ENCODE data around the gene GALK2.
A peak's percentile ranks its signal among the peaks of the same experiment; 100 is the strongest.
"Not testable (repeated sequence)": the region's sequence is repeated elsewhere in the genome, so short reads cannot be mapped to it uniquely, and the experiment has no call there.

GALK2 gene

DNA sequence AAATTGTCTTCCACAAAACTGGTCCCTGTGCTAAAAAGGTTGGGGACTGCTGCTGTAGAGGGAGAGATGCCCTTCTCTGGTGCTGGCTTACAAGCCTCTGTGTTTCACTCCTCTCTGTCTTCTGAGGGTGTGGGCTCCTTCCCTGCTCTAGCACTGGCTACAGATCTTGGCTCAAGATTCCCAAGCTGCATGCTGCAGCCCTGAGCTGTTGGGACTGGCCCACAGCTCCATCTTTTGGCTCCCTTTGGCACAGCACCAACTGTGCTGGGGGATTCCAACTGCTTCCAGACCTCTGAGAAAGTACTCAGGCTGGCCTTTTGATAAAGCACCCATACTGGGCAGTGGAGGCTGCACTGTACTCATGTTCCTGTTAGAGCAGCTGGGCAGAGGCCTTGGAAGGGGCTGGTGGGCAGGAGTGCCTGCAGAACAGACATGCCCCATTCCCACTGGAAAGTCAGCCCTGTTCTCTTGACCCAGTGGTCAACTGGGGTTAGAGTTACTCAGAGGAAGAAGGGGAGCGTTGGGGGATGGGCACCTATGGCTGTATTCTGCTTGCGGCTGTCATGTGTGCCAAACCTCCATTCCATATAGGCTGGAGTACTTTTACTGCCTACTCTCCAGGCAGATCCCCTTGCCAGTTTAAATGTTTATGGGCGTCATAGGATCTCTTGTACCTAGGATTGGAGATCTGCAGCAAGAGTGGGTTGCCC lies 55.7 kb downstream of the GALK2 start:
- peak; percentile 50 for DNase-seq

DNA sequence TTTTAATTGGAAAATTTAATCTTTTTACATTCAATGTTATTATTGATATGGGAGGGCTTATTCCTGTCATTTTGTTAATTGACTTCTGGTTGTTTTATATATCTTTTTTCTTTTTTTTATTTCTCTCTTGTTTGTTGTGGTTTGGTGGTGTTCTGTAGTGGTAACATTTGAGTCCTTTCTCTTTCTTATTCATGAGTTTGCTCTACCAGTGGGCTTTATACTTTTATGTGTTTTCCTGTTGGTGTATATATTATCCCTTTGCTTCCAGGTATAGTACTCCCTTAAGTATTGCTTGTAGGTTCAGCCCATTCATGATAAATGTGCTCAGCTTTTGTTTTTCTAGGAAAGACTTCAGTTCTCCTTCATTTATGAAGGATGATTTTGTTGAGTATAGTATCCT lies 57.6 kb downstream of the GALK2 start:
- DNase-seq: no peak

DNA sequence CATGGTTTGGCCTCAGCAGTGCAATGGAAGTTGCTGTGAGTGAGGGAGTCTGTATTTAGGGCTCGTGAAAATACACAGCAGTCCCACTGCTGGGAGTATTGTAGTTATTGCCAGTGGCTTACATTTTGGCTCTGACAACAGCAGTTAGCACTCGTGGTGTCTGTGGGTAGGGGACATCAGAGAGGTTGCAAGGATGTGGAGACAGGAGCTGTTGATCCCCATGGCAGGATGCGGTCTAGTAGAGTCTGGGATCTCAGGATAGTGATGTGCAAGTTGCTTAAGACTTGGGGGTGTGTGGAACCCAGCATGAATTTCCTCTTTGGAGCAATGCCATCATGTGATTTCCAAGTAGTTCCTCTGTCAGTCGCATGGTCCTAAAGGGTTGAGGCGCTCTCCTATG lies 59.9 kb downstream of the GALK2 start:
- DNase-seq: no peak

DNA sequence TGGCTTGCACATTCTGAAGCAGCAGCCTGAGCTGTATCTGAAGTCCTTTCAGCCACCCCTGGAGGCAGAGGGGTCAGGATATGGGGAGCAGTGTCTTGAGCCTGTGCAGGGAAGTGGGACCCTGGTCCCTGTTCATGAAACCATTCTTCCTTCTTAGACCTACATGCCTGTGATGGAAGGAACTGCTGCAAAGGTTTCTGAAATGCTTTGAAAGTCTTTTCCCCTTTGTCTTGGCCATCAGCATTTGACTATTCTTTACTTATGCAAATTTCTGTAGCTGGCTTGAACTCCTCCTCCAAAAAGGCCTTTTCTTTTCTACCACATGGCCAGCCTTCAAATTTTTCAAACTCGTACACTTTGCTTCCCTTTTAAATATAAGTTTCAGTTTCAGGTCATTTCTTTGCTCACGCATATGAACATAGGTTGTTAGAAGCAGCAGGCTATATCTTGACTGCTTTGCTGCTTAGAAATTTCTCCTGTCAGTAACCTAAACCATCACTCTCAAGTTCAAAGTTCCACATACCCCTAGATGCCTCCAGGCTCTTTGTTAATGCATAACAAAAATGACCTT lies 62.3 kb downstream of the GALK2 start:
- DNase-seq: no peak

DNA sequence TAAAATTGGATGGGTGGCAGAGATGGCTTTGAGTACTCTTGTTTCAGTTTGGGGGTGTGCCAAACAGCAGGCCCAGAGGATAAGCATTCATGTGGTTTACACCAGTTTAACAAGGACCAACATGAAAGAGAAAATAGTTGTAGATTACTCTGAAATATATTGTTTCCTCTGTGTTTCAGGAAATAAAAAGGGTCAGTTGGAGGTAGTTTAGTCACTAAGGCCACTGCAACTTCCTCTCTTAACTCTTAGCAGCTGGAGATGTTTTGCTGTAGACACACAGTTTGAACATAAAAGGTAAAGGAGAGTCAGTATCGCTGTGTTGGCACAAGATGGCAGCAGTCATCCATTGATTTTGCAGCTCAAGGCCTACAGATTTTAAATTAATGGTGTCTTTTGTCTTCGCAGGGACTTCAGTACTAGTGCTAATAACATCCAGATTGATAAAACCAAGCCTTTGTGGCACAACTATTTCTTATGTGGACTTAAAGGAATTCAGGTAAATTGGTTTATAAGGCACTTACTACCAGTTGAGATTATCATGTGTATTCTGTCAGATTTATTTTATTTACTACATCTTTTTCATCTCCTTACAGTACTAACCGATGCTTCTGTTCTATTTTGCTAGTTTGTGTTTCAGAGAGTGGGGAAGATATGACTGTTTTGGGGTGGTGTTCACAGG lies 65.5 kb downstream of the GALK2 start:
- peak; percentile 86 for DNase-seq

DNA sequence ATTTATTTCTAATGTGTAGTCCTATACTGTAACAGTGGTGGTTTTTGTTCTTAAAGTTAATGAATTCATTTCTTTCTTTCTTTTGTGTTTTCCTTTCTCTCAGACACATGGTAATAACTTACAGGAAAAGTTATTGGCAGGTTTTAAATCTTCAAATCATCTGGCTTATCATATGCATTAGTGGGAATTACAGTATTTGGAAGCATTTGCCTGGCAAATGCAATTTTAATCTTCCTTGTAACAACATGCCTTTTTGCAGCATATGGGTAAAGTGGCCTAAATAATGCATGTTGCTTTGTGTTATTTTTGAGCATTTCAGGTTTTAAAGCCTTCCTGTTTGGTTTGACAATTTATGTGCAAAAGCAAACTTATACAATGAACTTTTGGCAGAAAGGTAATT lies 66.8 kb downstream of the GALK2 start:
- DNase-seq: no peak

DNA sequence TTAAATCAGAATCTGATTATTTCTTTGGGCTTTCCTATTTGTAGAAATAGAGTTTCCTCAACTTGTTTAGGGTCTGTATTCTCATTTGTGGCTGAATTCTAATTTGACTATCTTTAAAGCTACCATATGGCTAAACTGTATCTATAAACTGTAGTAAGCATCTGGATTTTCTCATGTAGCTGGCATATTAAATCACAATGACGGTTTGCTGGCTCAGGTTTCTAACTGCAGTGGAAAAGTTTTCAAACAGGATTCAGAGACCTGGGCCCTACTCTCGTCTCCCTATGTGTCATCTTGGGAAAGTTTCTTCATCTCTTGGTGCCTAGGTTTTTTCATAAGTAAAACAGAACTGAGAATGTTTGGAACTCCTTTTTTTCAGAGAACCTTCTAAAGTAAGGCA lies 68.3 kb downstream of the GALK2 start:
- DNase-seq: peak; percentile 89

DNA sequence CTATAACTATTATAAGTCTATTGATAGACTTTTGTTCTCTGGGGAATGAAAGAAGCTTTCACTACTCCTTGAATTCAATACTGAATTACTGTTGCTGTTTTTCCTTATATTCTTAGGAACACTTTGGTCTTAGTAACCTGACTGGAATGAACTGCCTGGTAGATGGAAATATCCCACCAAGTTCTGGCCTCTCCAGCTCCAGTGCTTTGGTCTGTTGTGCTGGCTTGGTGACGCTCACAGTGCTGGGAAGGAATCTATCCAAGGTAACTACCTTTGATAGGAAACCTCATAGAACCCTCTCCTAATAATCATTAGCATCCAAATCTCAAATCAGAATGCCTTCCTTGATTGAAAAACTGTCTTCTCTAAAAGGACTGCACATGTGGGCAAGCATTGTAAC lies 69.1 kb downstream of the GALK2 start:
- DNase-seq: peak; percentile 12

DNA sequence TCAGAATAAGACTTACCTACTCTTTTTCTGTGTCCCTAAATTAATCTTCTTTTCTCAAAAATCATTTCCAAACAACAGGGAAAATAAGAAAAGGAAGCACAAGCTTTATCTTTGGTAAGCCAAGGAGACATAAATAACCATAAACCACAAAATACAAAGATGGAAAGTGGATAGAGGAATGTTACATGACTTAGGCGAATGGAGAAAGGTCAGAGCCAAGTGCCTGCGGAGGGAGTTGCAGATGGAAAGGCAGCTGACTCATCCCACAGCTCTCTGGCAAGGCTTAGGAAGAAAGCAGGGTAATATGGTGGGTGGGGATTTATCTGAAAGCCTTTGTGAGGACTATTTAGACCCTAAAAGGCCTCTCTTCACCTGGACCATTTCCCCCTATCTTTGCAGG lies 72.8 kb downstream of the GALK2 start:
- peak; percentile 92 for DNase-seq

DNA sequence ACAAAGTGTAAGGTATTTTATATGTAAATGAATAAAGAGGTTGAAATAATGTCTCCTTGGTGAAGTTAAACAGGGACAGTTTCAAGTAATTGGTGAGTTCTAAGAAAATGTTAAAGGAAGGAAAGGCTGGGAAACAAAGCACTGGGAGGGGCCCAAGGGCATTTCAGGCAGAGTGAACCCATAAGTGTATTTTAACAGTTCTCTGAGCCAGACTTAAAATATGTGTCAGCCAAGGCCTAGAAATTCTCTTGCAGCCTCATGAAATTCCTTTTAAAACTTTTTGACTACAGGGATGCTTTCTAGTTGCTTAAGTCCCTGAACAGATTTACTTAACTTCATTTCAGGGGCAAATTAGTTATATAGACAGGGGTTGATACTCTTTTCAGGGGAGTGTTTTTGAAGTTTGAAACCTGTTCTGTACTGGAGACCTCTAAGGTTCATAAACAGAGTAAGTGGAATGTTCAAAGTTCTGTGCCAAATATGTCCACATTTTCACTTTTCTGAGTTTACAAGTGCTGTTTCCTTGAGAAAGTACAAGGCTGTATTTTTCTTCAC lies 77.6 kb downstream of the GALK2 start:
- DNase-seq: peak; percentile 66

DNA sequence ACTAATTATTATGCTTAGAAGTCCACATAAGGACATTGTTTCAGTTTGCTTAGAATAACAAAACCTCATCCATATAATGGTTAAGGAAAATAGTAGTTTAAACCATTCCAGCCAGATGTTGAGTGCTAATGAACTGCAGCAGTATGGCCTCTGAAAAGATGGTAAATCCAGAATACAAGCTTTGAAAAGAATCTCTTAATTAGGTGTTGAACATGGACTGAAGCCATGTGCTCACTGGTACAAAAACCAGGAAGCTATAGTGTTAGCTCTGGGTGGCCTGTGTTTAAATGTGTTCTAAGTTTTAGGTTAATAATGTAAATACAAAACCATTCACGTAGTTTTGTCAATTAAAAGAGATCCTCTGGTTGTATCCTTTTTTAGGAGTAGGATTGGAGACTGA lies 78.2 kb downstream of the GALK2 start:
- DNase-seq: no peak

DNA sequence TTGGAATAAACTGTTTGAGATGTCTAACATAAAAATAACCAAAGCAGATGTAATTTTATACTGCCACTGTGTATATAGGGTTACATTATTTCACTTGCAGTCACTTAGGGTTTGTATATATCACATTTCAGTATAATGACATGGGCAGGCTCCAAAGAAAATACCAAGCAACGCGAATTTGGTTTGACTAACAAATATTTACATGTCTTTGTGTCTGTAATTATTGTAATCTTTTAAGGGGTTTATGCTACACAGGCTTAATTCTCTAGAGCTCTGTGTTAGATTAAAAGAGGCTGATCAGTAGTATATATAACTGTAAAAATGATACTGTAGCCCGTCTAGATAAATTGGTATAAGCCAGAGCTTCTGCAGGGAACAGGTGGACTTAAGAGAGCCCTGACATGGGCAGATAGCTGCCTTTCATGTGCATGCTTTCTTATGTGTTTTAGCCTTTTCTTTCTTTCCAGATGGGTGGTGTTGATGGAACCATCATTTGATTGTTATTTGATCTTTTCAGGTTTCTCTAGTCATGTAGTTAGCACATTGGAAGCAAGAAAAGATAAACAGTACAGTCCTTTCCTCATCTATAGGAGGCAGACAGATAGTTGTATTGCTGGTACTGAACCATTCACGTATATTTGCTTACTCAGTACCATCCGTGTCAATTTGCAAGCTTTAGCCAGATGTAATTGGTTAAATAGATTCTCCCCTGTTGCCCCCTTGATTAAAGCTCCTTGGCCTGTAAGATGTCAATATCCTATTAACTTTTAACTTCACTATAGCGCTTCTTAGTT lies 86.1 kb downstream of the GALK2 start:
- DNase-seq: no peak

DNA sequence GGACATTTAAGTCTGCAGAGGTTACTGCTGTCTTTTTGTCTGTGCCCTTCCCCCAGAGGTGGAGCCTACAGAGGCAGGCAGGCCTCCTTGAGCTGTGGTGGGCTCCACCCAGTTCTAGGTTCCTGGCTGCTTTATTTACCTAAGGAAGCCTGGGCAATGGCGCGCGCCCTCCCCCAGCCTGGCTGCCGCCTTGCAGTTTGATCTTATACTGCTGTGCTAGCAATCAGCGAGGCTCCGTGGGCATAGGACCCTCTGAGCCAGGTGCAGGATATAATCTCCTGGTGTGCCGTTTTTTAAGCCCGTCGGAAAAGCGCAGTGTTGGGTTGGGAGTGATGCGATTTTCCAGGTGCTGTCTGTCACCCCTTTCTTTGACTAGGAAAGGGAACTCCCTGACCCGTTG lies 95.1 kb downstream of the GALK2 start:
- DNase-seq: not testable (repeated sequence)

DNA sequence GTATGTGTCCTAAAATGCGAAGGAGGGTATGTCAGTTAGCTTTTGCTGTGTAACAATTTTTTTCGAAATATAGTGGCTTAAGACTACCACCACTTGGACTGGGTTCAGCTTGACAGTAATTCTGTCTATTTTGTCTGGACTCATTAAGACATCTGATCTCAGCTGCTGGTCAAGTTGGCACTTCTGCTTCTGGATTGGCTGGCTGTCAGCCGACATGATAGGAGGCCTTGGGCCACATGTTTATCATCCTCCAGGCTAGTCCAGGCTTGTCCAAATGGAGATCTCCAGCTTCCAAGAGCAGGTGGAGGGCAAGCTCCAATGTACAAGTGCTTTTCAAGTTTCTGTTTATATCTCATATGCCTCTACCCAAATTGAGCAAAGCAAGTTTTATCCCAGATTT lies 95.9 kb downstream of the GALK2 start:
- no peak for DNase-seq

DNA sequence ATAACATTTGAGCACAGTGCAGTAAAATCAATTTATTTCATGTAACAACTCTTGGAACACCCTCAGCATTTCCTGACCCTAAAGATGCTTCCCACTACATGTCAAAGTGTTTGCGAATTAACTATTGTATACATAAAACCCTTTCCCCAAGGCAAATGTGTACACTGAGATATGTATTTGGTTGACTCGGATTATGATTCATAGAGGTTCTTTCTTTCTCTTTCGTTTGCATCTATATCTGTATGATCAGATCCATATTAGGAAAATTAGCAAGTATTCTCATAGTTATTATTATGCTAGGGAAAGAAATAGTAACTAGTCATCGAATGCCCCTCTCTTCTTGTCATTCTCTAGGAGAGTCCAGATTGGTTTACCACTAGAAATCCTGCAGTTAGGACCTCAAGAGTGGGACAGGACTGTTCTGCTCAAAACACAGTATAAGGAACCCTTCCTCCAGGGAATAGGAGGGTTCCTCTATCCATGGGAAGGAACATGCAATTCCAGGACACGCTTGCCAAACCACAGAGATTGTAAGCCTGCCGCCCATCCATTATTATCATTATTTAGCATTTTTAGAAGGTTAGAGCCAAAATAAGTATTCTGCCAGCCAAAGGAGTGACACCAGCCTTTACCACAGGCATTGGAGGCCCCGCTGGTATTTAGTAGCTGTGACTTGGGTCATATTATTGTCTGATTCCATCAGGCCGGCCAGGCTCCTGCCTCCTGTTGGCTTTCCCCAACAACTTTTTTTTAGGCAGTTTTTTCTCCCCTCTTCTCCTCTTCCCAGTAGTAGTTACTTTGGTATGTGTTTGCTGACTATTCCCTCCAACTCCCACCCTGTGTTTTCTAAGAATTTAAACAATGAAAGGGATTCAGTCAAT lies 100.7 kb downstream of the GALK2 start:
- DNase-seq: peak; percentile 81

DNA sequence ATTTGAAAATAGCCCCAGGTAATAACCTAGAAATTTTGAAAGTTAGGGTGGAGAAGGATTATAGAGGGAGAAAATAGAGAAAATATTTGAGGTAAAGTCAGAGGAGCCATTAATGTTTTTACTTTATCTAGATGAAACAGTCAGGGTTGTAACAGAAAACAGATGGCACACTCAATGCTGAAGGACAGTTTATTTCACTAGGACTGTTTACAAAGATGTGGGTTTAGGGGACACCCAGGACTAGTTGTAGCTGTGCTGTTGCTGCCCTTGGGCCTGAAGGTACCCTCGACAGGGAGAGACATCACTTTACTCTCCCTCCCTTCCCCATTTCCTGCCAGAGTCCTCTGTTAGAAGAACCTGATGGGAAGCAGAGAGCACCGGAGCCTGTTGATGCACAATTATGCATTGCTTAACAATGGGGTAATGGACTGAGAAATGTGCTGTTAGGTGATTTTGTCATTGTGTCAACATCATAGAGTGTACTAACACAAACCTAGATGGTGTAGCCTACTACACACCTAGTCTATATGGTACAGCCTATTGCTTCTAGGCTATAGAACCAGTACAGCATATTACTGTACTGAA lies 103.8 kb downstream of the GALK2 start:
- DNase-seq: no peak

DNA sequence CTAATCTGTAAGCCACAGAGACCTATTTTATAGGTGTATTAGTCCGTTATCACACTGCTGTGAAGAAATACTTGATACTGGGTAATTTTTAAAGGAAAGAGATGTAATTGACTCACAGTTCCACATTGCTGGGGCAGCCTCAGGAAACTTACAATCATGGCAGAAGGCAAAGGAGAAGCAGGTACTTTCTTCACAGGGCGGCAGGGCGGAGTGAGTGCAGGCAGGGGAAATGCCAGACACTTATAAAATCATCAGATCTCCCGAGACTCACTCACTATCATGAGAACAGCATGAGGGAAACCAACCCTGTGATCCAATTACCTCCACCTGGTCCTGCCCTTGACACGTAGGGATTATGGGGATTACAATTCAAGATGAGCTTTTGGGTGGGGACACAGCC lies 108.7 kb downstream of the GALK2 start:
- no peak for DNase-seq

DNA sequence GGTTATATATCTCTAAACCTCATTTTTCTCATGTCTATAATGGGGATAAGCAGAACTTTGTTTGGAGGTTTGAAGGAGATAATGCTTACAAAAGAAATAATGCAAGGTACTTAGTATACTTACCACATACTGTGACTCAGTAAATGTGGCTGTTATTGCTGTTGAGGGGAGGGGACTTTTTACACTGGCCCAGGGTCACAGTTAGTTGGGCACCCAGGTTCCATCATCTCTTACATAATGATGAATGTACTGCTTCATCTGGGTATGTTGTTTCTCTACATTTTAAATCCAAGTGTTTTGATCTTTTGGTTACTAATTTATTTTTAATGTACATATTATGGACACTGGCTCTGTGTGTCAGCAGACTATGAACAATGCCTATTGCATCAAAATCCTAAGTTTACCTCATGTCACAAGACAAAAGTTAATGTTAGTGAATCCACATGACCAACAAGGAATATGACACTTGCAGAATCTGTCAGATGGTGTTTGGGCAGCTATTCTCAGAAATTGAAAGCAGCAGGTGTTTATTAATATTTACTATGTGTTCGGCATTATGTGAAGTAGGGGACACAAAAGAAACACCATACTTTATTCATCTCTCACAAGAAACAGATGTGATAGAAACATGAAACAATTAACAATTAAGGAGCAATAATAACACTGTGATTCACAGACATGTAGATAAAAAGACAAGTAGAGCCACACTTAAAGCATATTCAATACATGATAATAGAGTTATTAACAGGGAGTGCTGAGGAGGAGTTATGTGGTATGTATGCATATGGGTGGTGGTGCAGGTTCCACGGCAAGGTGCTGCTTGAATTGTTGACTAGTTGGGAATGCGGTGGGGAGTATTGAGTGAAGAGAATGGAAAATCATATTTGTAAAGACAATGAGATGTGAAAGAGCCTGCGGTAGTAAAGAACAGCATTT lies 109.7 kb downstream of the GALK2 start:
- DNase-seq: no peak

DNA sequence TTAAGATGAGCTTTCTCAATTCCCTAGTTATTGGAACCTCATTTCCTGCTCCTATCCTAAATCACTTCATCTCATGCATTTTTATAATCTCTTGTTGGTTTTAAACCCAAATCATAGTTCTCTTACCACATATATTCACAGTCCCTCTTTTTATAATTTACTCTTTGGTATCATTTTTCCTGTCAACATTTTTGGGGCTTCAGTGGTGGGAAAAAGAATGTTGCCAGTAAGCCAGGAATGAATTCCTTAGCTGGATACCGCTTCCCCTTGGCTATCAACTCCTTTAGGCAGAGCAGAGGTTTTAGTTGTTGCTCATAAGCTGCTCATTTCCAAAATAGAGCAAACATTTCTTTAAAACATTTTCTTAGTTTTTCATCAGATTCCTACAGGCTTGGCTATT lies 112.3 kb downstream of the GALK2 start:
- DNase-seq: peak; percentile 98

DNA sequence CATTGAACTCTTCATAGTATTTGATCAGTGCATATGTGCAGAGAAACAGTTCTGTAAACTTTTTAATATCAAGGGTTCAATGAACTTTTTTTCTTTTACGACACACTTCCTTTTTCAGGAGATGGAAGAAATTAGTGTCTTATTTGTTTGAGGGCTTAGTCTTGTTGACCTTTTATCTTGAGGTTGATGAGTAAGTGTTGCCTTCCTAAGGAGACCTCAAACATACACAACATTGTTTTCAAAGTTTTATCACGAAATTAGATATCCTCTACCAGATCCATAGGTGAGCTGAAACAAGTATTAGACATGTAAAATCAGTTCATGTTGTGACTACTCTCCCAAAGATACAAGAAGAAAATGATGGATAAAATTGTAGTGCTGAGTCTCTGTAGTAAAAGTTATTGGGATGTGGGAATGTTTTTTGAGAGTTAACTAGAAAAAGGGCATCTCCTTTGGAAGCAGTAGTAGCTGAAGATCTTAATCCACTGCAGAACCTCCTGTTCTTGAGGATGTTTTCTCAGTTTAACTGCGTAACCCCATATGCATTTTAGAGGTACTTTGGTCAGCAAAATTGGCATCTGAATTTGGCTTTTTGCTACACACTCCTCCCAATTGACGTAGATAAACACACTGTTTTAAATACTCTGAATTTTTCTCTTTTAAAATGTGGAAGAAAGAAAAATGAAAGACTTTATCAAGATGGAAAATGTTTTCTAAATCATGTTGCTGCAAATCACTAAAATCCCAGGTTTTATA lies 116.8 kb downstream of the GALK2 start:
- DNase-seq: no peak

Measured in fibroblast of upper back skin (primary cell).